Measurements from ENCODE around the gene OTUB2.

GRCh38 chr14:94093418-94093817, 67.3 kb downstream of the OTUB2 start:
- no peak for TF ChIP-seq CTCF (IDR thresholded peaks at IDR 0.05; ENCODE audit: low read length)
- TF ChIP-seq EZH2 (IDR thresholded peaks at IDR 0.05; ENCODE audit: borderline replicate concordance, low read length): no peak
